ENCODE measurements around the gene ATP7B. TPM values are rescaled to one million over a fixed set of nuclear protein-coding genes. Genes with fewer than 3 reads are reported as not detected.

Gene ATP7B
- total RNA-seq, 1 experiment from 2014 or later, result 11.6 TPM

- TF ChIP-seq ZNF425 (CRISPR knock-in tag; conservative IDR thresholded peaks at IDR 0.05) (no peak), FOXP1 (CRISPR knock-in tag; IDR thresholded peaks at IDR 0.05; ENCODE audit: borderline replicate concordance) (no peak), TEAD4 (CRISPR knock-in tag; IDR thresholded peaks at IDR 0.05) (no peak), GTF2I (CRISPR knock-in tag; conservative IDR thresholded peaks at IDR 0.05) (no peak), ZNF317 (CRISPR knock-in tag; IDR thresholded peaks at IDR 0.05; ENCODE audit: borderline replicate concordance, low read depth) (no peak)
Observed at GRCh38 chr13:51905787-51906186, 105.5 kb downstream of the ATP7B start (continued).

DNA sequence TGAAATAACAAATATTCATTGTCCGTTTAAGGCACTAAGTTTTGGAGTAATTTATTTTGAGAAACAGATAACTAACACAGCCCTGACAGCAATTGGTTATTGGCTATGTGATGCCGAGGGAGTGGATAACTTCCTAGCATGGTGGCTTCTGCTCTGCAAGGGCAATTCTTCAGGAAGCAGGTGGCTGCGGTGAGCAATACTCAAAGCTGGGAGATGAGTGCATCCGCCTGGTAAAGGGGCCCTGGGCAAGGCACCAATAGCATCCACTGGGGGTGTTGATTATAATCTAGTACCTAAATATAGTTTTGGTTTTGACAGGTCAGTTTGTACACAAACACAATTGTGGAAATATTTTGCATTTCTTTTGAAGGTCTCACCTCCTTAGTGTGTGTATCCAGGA, 108.5 kb downstream of the ATP7B start:
- no peak overlapping the region for H3K27ac Mint-ChIP-seq
- H3K36me3 Mint-ChIP-seq, result no peaks in the 10 kb centered on the region
- CTCF ChIA-PET, result interaction anchor here (0.8 to 1.9 kb wide), 3 partner anchors 10 to 225 kb away, joined by 3 to 8 read pairs (median 5); no protein-coding TSS in a partner anchor
- H3K9me3 Mint-ChIP-seq, result no peaks in the 10 kb centered on the region
- no peak overlapping the region for H3K4me3 Mint-ChIP-seq
- peaks cover 21% of the 10 kb centered on the region for H3K4me1 Mint-ChIP-seq
- DNase-seq (ENCODE audit: low spot score) (no peak), ATAC-seq (no peak)
- H3K27me3 Mint-ChIP-seq (ENCODE audit: low read depth), result no peaks in the 10 kb centered on the region; the same call in 1 of the 2 replicates
- POLR2A ChIA-PET, result no interaction called here
- TF ChIP-seq ZNF512 (CRISPR knock-in tag; IDR thresholded peaks at IDR 0.05; ENCODE audit: borderline replicate concordance), result no peak
- TF ChIP-seq NR1H2 (CRISPR knock-in tag; IDR thresholded peaks at IDR 0.05), result no peak
- TF ChIP-seq TEAD4 (CRISPR knock-in tag; IDR thresholded peaks at IDR 0.05), result no peak
- no peak for TF ChIP-seq SMAD4 (CRISPR knock-in tag; IDR thresholded peaks at IDR 0.05)

GRCh38 chr13:51900471-51900870, 110.8 kb downstream of the ATP7B start:
- no peak overlapping the region for H3K4me3 Mint-ChIP-seq
- no peaks in the 10 kb centered on the region for H3K36me3 Mint-ChIP-seq
- ChIA-PET POLR2A (no interaction called here), CTCF (no interaction called here)
- peaks cover 4% of the 10 kb centered on the region for H3K4me1 Mint-ChIP-seq
- no peak overlapping the region for H3K27ac Mint-ChIP-seq
- H3K27me3 Mint-ChIP-seq (ENCODE audit: low read depth), result no peaks in the 10 kb centered on the region; the same call in 1 of the 2 replicates
- no peaks in the 10 kb centered on the region for H3K9me3 Mint-ChIP-seq
- DNase-seq (ENCODE audit: low spot score) (no peak), ATAC-seq (no peak)
- TF ChIP-seq NR1H2 (CRISPR knock-in tag; IDR thresholded peaks at IDR 0.05) (no peak), FOXP1 (CRISPR knock-in tag; IDR thresholded peaks at IDR 0.05; ENCODE audit: borderline replicate concordance) (no peak), ZNF396 (CRISPR knock-in tag; IDR thresholded peaks at IDR 0.05; ENCODE audit: borderline replicate concordance) (no peak)
- TF ChIP-seq, protein P1, sequence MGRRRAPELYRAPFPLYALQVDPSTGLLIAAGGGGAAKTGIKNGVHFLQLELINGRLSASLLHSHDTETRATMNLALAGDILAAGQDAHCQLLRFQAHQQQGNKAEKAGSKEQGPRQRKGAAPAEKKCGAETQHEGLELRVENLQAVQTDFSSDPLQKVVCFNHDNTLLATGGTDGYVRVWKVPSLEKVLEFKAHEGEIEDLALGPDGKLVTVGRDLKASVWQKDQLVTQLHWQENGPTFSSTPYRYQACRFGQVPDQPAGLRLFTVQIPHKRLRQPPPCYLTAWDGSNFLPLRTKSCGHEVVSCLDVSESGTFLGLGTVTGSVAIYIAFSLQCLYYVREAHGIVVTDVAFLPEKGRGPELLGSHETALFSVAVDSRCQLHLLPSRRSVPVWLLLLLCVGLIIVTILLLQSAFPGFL (CRISPR knock-in tag; IDR thresholded peaks at IDR 0.05; ENCODE audit: borderline replicate concordance), result no peak

- Mint-ChIP-seq H3K4me3 (no peak overlapping the region), H3K36me3 (no peaks in the 10 kb centered on the region), H3K27me3 (ENCODE audit: low read depth) (no peaks in the 10 kb centered on the region), H3K27ac (no peak overlapping the region), H3K4me1 (peaks cover 11% of the 10 kb centered on the region), H3K9me3 (no peaks in the 10 kb centered on the region)
- ChIA-PET CTCF (interaction anchor here (0.6 to 6.6 kb wide), 25 partner anchors 9 to 555 kb away, joined by 3 to 85 read pairs (median 4); partner anchors contain the start of genes NEK3, NEK5 and TMEM272), POLR2A (no interaction called here)
- peak; percentile 95 for ATAC-seq
- TF ChIP-seq RORB (CRISPR knock-in tag; IDR thresholded peaks at IDR 0.05) (no peak), NR1H2 (CRISPR knock-in tag; IDR thresholded peaks at IDR 0.05) (no peak), ZNF396 (CRISPR knock-in tag; IDR thresholded peaks at IDR 0.05; ENCODE audit: borderline replicate concordance) (no peak), CREM (CRISPR knock-in tag; IDR thresholded peaks at IDR 0.05) (no peak), CTCF (IDR thresholded peaks at IDR 0.05) (peak; percentile 27; the same call in 1 of the 2 replicates)
- DNase-seq (ENCODE audit: low spot score), result peak; percentile 69
Observed at GRCh38 chr13:51895906-51896888, 115.1 kb downstream of the ATP7B start.
